H1 (cell line): ENCODE measurements around the gene SAG. TPM values are rescaled to one million over a fixed set of nuclear protein-coding genes. Genes with fewer than 3 reads are reported as not detected.

ENCODE experiments used
- CTCF ChIA-PET: fragments of 300-600 bp; sonication (Branson Sonifier 250); formaldehyde crosslinking; loops from one replicate; lab custom pipeline; 2021; ENCODE audit not compliant: partially characterized antibody; lab: Charles Lee
- POLR2A ChIA-PET: fragments of 300-600 bp; sonication (Branson Sonifier 250); formaldehyde crosslinking; loops from one replicate; lab custom pipeline; 2021; ENCODE audit warnings: inconsistent platforms; ENCODE audit not compliant: partially characterized antibody; lab: Charles Lee
- DNase-seq, 2 experiments: peaks; one replicate each; pipeline versions ENCODE4 v3.0.0 to v3.0.0-alpha.2; 2010 to 2022; ENCODE audit warnings: low spot score in 2 of 2, low read depth in 1 of 2, mixed read lengths in 1 of 2
- FAIRE-seq: peaks from 2 replicates; lab custom pipeline; 2011; peaks lifted over from hg19 to GRCh38; lab: Jason Lieb, UNC
- H2AFZ ChIP-seq: 2 replicates; pipeline ENCODE4 v1.8.1; 2012; ENCODE audit warnings: low read length, inconsistent platforms
- H2AK5ac ChIP-seq: 2 replicates; pipeline ENCODE4 v1.6.1; 2013; ENCODE audit warnings: low read depth, low read length
- H2BK120ac ChIP-seq: replicated peaks from 2 replicates; pipeline ENCODE3; 2013; ENCODE audit warnings: low read depth, low read length, inconsistent platforms
- H2BK12ac ChIP-seq: 2 replicates; pipeline ENCODE4 v1.6.1; 2013; ENCODE audit warnings: low read depth, low read length
- H2BK15ac ChIP-seq: 2 replicates; pipeline ENCODE4 v1.6.1; 2013; ENCODE audit warnings: low read length
- H2BK20ac ChIP-seq: 2 replicates; pipeline ENCODE4 v1.6.1; 2013; ENCODE audit warnings: low read length
- H2BK5ac ChIP-seq: 2 replicates; pipeline ENCODE4 v1.6.1; 2013; ENCODE audit warnings: low read depth, low read length
- H3K14ac ChIP-seq: 2 replicates; pipeline ENCODE4 v1.6.1; 2013; ENCODE audit warnings: inconsistent platforms; ENCODE audit not compliant: insufficient read length
- H3K18ac ChIP-seq: 2 replicates; pipeline ENCODE4 v1.6.1; 2013; ENCODE audit warnings: low read length; ENCODE audit errors: extremely low read depth
- H3K23ac ChIP-seq: 2 replicates; pipeline ENCODE4 v1.6.1; 2013; ENCODE audit warnings: inconsistent platforms; ENCODE audit not compliant: insufficient read length
- H3K23me2 ChIP-seq: 2 replicates; pipeline ENCODE4 v1.6.1; 2013; ENCODE audit warnings: low read depth, low read length
- H3K27ac ChIP-seq: 2 replicates; pipeline ENCODE4 v1.6.1; 2011; ENCODE audit warnings: low read depth, low read length, inconsistent platforms
- H3K27me3 ChIP-seq, 4 experiments: replicated peaks in 1 of 4; 1 replicate in 1 of 4; 2 replicates in 3 of 4; pipeline versions ENCODE4 v1.6.1 to v1.8.1; 2011 to 2013; ENCODE audit warnings: low read length in 3 of 4, mild to moderate bottlenecking in 3 of 4, inconsistent platforms in 2 of 4, mixed read lengths in 2 of 4, moderate library complexity in 1 of 4; ENCODE audit not compliant: control insufficient read depth in 3 of 4, insufficient read depth in 3 of 4; ENCODE audit errors: extremely low read depth in 1 of 4
- H3K36me3 ChIP-seq, 4 experiments: 2 replicates each; pipeline versions ENCODE4 v1.6.1 to v1.8.1; 2011 to 2013; ENCODE audit warnings: mild to moderate bottlenecking in 4 of 4, low read length in 3 of 4, moderate library complexity in 2 of 4, control low read depth in 1 of 4, inconsistent platforms in 1 of 4; ENCODE audit not compliant: insufficient read depth in 4 of 4, control insufficient read depth in 2 of 4
- H3K4ac ChIP-seq: replicated peaks from 2 replicates; pipeline ENCODE3; 2013; ENCODE audit warnings: low read length, low read depth, mixed read lengths, inconsistent platforms; ENCODE audit not compliant: insufficient read length
- H3K4me1 ChIP-seq, 4 experiments: replicated peaks in 1 of 4; 1 replicate in 1 of 4; 2 replicates in 3 of 4; pipeline versions ENCODE4 v1.6.1 to v1.8.1; 2011 to 2013; ENCODE audit warnings: low read length in 3 of 4, inconsistent platforms in 2 of 4, mixed read lengths in 1 of 4; ENCODE audit not compliant: insufficient read depth in 4 of 4, control insufficient read depth in 3 of 4
- H3K4me2 ChIP-seq, 2 experiments: 2 replicates each; pipeline versions ENCODE4 v1.6.1 to v1.8.1; 2011 to 2013; ENCODE audit warnings: low read depth in 2 of 2, low read length in 2 of 2, control low read depth in 1 of 2, inconsistent platforms in 1 of 2, mild to moderate bottlenecking in 1 of 2; ENCODE audit not compliant: insufficient read depth in 1 of 2
- H3K4me3 ChIP-seq, 4 experiments: fragments of 200-600, 300-600 bp in 1 of 4; sonication (generic), shearing (Covaris generic), sonication (Bioruptor Twin) in 1 of 4; 2 replicates each; pipeline versions ENCODE4 v1.5.1 to v1.8.1; 2011 to 2016; ENCODE audit warnings: low read length in 4 of 4, low read depth in 3 of 4, control low read depth in 2 of 4, inconsistent platforms in 2 of 4, mild to moderate bottlenecking in 2 of 4, mixed read lengths in 1 of 4, moderate library complexity in 1 of 4; ENCODE audit not compliant: insufficient read depth in 2 of 4; ENCODE audit errors: extremely low read depth in 1 of 4
- H3K56ac ChIP-seq: replicated peaks from 2 replicates; pipeline ENCODE3; 2013; ENCODE audit warnings: low read depth, mild to moderate bottlenecking, mixed read lengths, low read length, inconsistent platforms; ENCODE audit not compliant: insufficient read length
- H3K79me1 ChIP-seq: 2 replicates; pipeline ENCODE4 v1.6.1; 2013; ENCODE audit warnings: low read depth, low read length, control low read depth
- H3K79me2 ChIP-seq, 2 experiments: 2 replicates each; pipeline versions ENCODE4 v1.6.1 to v1.8.1; 2012 to 2013; ENCODE audit warnings: low read length in 2 of 2, mild to moderate bottlenecking in 2 of 2, inconsistent platforms in 1 of 2; ENCODE audit not compliant: insufficient read depth in 2 of 2, control insufficient read depth in 1 of 2
- H3K9ac ChIP-seq, 4 experiments: replicated peaks in 1 of 4; 1 replicate in 1 of 4; 2 replicates in 3 of 4; pipeline versions ENCODE4 v1.6.1 to v1.8.1; 2011 to 2013; ENCODE audit warnings: low read depth in 3 of 4, low read length in 3 of 4, control low read depth in 2 of 4, mild to moderate bottlenecking in 2 of 4, moderate library complexity in 2 of 4, inconsistent platforms in 1 of 4; ENCODE audit errors: extremely low read depth in 1 of 4
- H3K9me3 ChIP-seq, 2 experiments: 2 replicates each; pipeline versions ENCODE4 v1.6.1 to v1.8.1; 2012 to 2013; ENCODE audit warnings: mild to moderate bottlenecking in 2 of 2, moderate library complexity in 2 of 2, control low read depth in 1 of 2, inconsistent platforms in 1 of 2, low read depth in 1 of 2, low read length in 1 of 2, mixed read lengths in 1 of 2; ENCODE audit not compliant: insufficient read depth in 2 of 2
- H4K20me1 ChIP-seq, 2 experiments: replicated peaks in 1 of 2; 2 replicates each; pipeline versions ENCODE3 to v1.8.1; 2011 to 2013; ENCODE audit warnings: inconsistent platforms in 2 of 2, low read length in 2 of 2, mild to moderate bottlenecking in 1 of 2; ENCODE audit not compliant: insufficient read depth in 2 of 2, control insufficient read depth in 1 of 2
- H4K5ac ChIP-seq: 2 replicates; pipeline ENCODE4 v1.6.1; 2013; ENCODE audit warnings: low read length, low read depth, mixed read lengths, inconsistent platforms; ENCODE audit not compliant: insufficient read length
- H4K8ac ChIP-seq: 2 replicates; pipeline ENCODE4 v1.8.0; 2013; ENCODE audit warnings: mild to moderate bottlenecking, moderate library complexity, low read length, inconsistent platforms; ENCODE audit not compliant: insufficient read depth; ENCODE audit errors: extremely low read depth
- H4K91ac ChIP-seq: replicated peaks from 2 replicates; pipeline ENCODE3; 2013; ENCODE audit warnings: low read length, mixed read lengths, inconsistent platforms; ENCODE audit not compliant: insufficient read length
- BRCA1 ChIP-seq: IDR thresholded peaks from 2 replicates; pipeline ENCODE4 v1.6.1; 2012; ENCODE audit warnings: low read depth, low read length, improper control_type of control experiment
- EZH2 ChIP-seq: fragments of 200-600 bp; sonication (generic); IDR thresholded peaks from 2 replicates; pipeline ENCODE4 v1.7.1; 2012; ENCODE audit warnings: low read depth, mild to moderate bottlenecking, moderate library complexity, low read length, inconsistent platforms; ENCODE audit not compliant: severe bottlenecking
- JUND ChIP-seq: IDR thresholded peaks from 2 replicates; pipeline ENCODE4 v1.6.1; 2011; ENCODE audit warnings: mild to moderate bottlenecking, improper control_type of control experiment, low read length
- KDM4A ChIP-seq: IDR thresholded peaks from one replicate; pipeline ENCODE4 v1.7.1; 2012; ENCODE audit warnings: low read depth, mild to moderate bottlenecking, moderate library complexity, low read length, inconsistent platforms; ENCODE audit not compliant: severe bottlenecking
- MAFK ChIP-seq: IDR thresholded peaks from 2 replicates; pipeline ENCODE4 v1.6.1; 2012; ENCODE audit warnings: low read depth, mild to moderate bottlenecking, improper control_type of control experiment, low read length
- MAX ChIP-seq: IDR thresholded peaks from 2 replicates; pipeline ENCODE4 v1.6.1; 2012; ENCODE audit warnings: inconsistent platforms
- RAD21 ChIP-seq, 2 experiments: IDR thresholded peaks in 1 of 2; conservative IDR thresholded peaks in 1 of 2; 2 replicates each; pipeline ENCODE4 v1.6.1; 2011; ENCODE audit warnings: low read depth in 2 of 2, low read length in 2 of 2, improper control_type of control experiment in 1 of 2, inconsistent platforms in 1 of 2, mild to moderate bottlenecking in 1 of 2, moderate library complexity in 1 of 2
- RFX5 ChIP-seq: IDR thresholded peaks from 2 replicates; pipeline ENCODE4 v1.6.1; 2011; ENCODE audit warnings: low read depth, low read length, improper control_type of control experiment, borderline replicate concordance
- SP1 ChIP-seq: IDR thresholded peaks from 2 replicates; pipeline ENCODE4 v1.6.1; 2011; ENCODE audit warnings: low read depth, low read length
- TCF12 ChIP-seq: IDR thresholded peaks from 2 replicates; pipeline ENCODE4 v1.6.1; 2011; ENCODE audit warnings: low read depth, mild to moderate bottlenecking, low read length
- WGBS, 2 experiments: shearing (Covaris generic) in 1 of 2; methylation state at CpG; one replicate each; pipeline versions ENCODE4 v1.1.6 to v1.1.7; 2013 to 2015; ENCODE audit warnings: low lambda C conversion rate in 2 of 2, mixed read lengths in 2 of 2, inconsistent platforms in 1 of 2, low coverage in 1 of 2, missing lambda C conversion rate in 1 of 2; ENCODE audit not compliant: insufficient replicate concordance in 2 of 2, insufficient coverage in 1 of 2, insufficient read length in 1 of 2; ENCODE audit errors: extremely low coverage in 1 of 2, missing lambda C conversion rate in 1 of 2; 5-methylcytosine and 5-hydroxymethylcytosine counted together
- polyA plus RNA-seq, 7 experiments: library from polyadenylated mRNA; depleted of rRNA in 3 of 7; stranded (reverse) in 5 of 7; unstranded in 2 of 7; fragments of >200 nt in 5 of 7; fragments of 200-250 nt in 2 of 7; gene quantifications; 1 replicate in 5 of 7; 2 replicates in 1 of 7; 4 replicates in 1 of 7; pipeline versions ENCODE4 v1.2.1 to v1.2.3, GENCODE V29; 2011 to 2013; ENCODE audit warnings: missing spikeins in 2 of 7, mixed read lengths in 2 of 7
- total RNA-seq: library from RNA; stranded (reverse); fragmentation: NEBNext Ultra II Directional; extraction: Animal tissue kit (Norgen Biotek cat#: 25700); gene quantifications from 2 replicates; pipeline ENCODE4 v1.2.1, GENCODE V29; 2021

Gene SAG
- total and polyA plus RNA-seq, 2 of the 8 experiments (the other 6 are each of a cell fraction or from before 2014, with no cell fraction given), result not detected

- Histone ChIP-seq H3K27me3 (no peaks in the 10 kb centered on the region), H3K23ac (no peak overlapping the region), H2AK5ac (0 out of 2 replicates have a peak overlapping the region, but pooled peaks have one; percentile 54), H3K79me2 (peaks cover 0 to 16% of the 10 kb centered on the region in 2 experiments; a peak in 2 of 4 replicates), H3K4ac (no peak overlapping the region), H3K9me3 (no peaks in the 10 kb centered on the region), H4K5ac (no peak overlapping the region), H4K91ac (no peak overlapping the region), H3K27ac (no peak overlapping the region), H2BK20ac (no peak overlapping the region), H2BK15ac (no peak overlapping the region), H3K18ac (no peak overlapping the region), H2AFZ (no peak overlapping the region), H3K79me1 (peaks cover 14% of the 10 kb centered on the region), H3K14ac (no peak overlapping the region), H2BK5ac (no peak overlapping the region), H3K4me3 (no peak overlapping the region), H3K36me3 (no peaks in the 10 kb centered on the region), H2BK120ac (no peak overlapping the region), H3K23me2 (0 out of 2 replicates have a peak, but pooled peaks cover 3% of the 10 kb centered on the region), H3K4me2 (no peak overlapping the region), H2BK12ac (0 out of 2 replicates have a peak overlapping the region, but pooled peaks have one; percentile 39), H3K56ac (no peak overlapping the region), H4K8ac (no peak overlapping the region), H4K20me1 (peaks cover 5 to 9% of the 10 kb centered on the region in 2 experiments), H3K4me1 (peaks cover under 1 to 12% (median 5%) of the 10 kb centered on the region in 4 experiments; a peak in 5 of 7 replicates), H3K9ac (no peak overlapping the region)
- FAIRE-seq, result no peak
- ChIA-PET POLR2A (no interaction called here), CTCF (interaction anchor here (0.7 to 2.0 kb wide), 8 partner anchors 12 to 59 kb away, joined by 3 to 14 read pairs (median 3); no protein-coding TSS in a partner anchor)
- no peak for DNase-seq
- WGBS, 2 experiments, result 91% methylated on average over 10 of the region's 10 CpGs; no CpG with 5 or more reads in 1 of the 2 experiments
- TF ChIP-seq RFX5 (no peak), SP1 (no peak), KDM4A (no peak), TCF12 (no peak), JUND (no peak), MAX (no peak), MAFK (no peak), EZH2 (no peak), RAD21 (IDR thresholded peaks at IDR 0.05 in 1 of 2, conservative IDR thresholded peaks at IDR 0.05 in 1 of 2; ENCODE audit: low read depth in 2 of 2, low read length in 2 of 2) (0 out of 4 replicates have a peak, but pooled peaks of 1 of the 2 experiments have one; percentile 10), BRCA1 (no peak)
Observed at GRCh38 chr2:233384015-233384414, 76.4 kb downstream of the SAG start.
